DMS79 (cell line): Measurements from ENCODE around the gene CBX1.
"Not testable (repeated sequence)": the region's sequence is repeated elsewhere in the genome, so short reads cannot be mapped to it uniquely, and the experiment has no call there.

ENCODE experiments used
- DNase-seq: peaks from one replicate; lab custom pipeline; 2025; lab: John Stamatoyannopoulos, UW

Gene CBX1

DNA sequence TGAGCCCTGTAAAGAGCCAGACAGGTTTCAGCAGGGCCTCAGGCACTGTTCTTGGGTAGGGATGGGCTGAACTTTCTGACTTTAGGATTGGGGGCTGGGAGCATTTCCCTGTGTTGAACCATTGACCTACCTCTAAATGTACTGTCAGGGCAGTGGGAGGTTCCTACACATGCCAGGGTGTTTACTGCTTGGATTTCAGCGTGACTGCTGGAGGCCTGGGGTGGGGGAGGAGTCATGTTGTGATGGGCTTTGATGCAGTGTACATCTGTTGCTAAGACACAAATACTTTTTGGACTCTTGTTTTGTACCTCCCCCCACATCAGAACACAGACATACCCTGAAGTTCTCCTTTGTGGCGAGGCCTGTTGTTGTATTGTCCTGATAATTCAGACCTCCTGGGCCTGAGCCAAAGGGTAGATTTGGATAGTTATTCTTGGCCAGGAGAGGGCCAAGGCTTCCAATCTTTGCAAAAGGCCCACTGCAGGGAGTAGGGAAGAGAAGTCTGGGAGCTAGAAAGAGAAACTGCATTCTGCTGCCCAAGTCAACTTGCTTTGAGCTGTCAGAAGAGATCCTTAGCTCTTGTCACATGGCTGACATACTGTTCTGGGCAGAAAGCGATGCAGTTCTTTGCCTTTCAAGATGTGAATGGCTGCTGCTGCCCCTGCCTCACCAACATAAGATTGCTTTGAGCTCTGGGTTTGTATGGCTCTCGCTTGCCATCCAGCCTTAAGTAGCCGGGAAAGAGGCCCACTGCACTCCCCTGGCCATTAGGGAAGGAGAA lies 49.4 kb downstream of the CBX1 start:
- DNase-seq: no peak

DNA sequence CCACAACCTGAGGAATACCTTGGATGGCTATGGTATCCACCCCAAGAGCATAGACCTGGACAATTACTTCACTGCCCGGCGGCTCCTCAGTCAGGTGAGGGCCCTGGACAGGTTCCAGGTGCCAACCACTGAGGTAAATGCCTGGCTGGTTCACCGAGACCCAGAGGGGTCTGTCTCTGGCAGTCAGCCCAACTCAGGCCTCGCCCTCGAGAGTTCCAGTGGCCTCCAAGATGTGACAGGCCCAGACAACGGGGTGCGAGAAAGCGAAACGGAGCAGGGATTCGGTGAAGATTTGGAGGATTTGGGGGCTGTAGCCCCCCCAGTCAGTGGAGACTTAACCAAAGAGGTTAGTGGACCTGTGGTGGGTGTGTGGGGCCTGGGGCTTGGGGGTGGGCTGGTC lies 50.0 kb downstream of the CBX1 start:
- DNase-seq: no peak

DNA sequence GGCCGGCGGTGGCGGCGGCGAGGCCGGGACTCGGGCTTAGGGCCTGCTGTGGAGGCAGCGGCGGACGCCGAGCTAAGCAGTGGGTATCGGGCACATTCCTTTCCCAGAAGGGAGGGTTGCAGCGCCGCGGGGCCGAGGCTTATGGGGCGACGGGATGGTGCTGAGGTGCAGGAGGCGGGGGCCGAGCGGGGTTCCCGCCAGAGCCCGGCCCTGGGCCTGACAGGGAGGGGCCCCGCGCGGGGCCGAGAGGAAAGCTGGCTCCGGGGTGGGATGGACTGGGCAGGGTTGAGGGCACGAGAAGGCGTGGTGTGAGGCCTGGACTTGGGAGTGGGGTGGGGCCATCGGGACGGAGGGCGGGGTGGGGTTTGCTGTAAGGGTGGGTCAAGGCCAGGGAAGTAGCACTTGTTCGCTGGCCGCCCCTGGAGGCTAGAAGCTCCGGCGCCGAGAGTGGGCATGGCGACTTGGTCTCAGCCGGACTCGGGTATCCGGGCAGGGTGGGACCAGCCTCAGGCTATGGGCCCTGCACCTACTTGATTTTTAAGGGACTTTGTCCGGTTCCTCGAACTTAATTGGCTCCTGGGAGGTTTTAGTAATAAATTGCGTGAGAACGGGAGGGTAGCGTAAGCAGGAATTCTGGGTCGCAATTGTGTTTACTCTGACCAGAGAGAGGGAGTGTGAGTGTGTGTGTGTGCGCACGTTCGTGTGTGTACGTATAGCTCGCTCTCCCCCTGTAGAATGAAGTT lies 52.7 kb downstream of the CBX1 start:
- DNase-seq: peak; percentile 60

DNA sequence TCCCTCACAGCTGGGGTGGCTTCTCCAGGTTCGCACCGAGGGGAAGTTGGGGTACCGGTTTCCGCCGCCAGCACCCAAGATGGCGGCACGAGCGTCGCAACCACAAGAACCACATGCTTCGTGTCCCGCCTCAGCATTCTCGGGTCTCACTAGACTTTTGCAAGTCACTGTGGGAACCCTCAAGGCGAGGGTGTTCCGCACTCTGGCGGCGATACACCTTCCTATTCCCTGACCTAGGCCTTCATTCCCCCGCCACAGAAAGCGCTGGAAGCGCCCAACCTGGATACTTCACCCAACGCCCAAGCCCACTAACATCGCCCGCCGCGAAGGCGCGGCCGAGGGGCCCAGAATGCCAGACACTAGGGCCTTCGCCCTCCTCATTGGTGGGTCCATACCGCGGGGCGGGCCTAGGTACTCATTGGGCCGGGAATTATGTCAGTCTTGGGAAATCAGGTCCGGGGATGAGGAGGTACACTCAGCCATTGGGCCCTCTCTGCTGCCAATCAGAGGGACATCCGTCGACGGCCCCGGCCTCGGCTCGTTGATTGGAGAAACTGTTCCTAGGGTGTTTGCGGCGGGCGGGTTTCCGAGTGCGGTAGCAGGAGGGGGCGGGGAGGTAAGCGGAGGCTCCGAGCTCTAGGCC lies 53.4 kb downstream of the CBX1 start, which contains the start of gene NFE2L1:
NFE2L1 (plus strand) TSS at position 619 of the 643 bp plus-strand sequence. CDS start 2,760 bp downstream, outside the sequence.
- peak; percentile 99 for DNase-seq

DNA sequence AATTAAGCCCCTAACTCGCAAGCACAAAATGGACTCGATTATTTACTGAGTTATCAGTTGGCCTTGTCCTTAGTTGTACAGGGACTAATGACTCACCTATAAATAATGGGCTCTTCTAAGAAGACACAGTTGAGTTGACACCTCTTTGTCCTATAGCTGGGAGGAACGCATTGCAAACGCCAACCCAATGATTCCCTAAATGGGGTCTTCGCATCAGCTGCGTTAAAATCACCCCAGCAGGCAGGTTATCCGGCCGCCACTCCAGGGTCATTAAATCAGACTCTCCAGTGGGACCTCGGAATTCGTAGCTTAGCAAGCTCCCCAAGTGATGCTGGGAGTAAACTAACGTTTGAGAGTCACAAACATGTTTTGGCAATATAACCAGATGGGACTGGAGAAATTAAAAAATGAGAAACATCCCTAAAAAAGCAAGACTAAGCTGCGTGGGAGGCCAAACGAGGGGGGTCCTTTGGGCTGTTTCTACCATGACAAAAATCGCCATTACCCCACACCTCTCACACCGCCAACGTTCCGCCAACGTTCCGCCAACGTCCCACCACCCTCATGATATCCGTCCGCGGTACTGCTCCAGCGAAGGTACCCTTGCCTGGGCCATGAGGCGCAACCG lies 54.1 kb downstream of the CBX1 start:
- DNase-seq: no peak

DNA sequence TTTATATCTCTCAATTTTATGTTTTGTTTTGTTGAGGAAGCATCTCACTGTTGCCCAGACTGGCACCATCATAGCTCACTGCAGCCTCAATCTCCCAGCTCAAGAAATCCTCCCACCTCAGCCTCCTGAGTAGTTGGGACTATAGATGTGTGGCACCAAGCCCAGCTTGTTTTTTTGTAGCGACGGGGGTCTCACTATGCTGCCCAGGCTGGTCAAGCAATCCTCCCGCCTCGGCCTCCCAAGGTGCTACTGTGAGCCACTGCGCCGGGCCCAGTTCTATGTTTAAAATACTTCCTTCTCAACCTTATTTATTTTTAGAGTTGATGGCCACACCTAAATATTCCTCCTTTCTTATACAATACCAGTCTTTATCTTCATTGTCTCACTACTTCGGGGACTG lies 55.0 kb downstream of the CBX1 start:
- no peak for DNase-seq

DNA sequence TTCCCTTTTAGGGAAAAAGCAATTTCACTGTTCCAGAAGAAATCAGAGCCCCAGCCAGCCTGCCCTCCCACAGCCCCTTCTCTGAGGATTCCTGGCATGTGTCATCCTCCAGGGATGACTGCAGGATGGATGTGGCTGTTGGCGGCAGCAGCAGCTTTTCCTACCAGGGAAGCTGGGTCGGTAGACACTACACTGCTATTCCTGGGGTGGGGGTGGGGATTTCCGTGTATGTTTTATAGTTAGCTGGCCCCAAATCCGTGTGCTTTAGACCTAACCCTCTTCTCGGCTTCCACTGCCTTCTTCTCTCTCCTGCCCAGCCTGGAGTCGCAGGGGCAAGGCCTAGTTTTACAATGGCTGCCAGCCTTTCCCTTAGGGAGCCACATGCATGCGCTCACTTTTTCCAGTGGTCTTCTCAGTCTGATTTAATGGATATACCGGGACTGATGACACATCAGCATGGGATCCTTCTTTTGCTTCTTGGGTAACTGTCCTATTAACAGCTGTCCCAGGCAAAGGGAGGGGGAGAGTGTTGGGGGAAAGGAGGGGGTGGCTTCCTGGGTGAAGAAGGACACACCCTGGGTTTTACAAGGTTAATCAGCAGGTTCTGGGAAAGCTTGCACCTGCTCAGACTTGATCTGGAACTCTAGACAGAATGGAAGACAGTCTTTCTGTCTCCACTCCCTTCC lies 55.8 kb downstream of the CBX1 start:
- no peak for DNase-seq

DNA sequence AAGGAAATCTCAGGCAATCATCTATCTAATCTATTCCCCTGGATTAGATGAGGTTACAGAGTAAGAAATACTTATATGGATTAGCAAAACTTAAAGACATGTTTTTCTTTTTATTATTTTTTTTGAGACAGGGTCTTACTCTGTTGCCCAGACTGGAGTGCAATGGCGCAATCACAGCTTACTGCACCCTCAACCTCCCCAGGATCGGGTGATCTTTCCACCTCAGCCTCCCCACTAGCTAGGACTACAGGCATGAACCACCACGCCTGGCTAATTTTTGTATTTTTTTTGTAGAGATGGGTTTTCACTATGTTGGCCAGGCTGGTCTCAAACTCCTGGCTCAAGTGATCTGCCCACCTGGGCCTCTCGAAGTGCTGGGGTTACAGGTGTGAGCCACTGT lies 56.4 kb downstream of the CBX1 start:
- DNase-seq: no peak

DNA sequence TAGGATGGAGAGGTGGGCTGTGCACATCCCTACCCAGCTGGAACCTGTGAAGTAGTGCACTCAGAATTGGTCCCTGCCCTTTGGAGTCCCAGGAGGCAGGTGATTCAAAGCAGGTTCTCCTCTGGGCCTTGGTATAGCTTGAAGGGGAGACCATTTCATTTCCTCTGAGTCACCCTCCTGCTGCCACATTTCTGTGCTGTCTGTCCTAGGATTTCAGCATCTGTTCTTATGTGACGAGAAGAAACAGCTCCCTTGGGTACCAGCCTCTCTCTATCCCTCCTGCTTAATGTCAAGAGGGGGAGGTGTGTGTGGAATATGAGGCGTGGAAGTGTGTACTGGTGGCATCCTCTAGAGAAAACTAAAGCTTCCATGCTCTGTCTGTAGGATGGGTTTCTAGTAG lies 58.1 kb downstream of the CBX1 start:
- no peak for DNase-seq

DNA sequence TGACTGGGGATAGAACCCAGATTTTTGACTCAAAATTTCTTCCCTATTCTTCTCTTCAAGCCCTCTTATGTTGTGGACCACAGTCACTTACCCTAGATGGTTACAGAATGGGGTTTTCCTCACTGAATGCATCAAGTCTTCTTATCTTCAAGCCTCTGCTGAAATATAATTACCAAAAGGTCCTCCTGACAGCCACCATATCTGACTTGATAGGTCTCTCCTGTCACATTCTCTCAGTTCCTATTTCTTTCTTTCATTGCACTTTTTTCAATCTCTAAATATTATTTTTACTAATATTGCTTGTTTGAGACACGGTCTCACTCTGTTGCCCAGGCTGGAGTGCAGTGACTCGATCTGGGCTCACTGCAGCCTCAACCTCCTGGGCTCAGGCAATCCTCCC lies 62.6 kb downstream of the CBX1 start:
- DNase-seq: no peak

DNA sequence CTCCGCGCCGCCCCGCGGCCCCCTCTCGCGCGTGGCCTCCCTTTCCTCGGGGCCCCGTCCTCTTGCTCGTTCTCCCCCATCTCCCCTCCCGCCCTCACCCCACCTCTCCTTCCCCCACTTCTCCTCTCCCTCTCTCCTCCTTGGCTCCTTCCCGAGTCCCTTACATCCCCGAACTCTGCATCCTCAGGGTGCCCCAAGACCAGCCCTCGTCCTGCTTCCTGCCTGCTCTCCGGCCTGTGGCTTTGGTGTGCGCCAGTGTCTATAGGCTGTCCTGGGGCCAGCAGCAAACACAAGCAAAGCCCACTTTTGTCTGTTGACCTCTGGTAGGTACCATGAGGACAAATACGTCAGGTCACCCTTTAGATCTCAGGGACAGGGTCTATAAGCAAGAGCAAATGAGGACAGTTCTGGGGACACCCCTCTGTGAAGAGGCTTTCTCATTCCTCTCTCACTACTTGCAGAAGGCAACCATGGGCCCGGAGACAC lies 63.4 kb downstream of the CBX1 start:
- no peak for DNase-seq

DNA sequence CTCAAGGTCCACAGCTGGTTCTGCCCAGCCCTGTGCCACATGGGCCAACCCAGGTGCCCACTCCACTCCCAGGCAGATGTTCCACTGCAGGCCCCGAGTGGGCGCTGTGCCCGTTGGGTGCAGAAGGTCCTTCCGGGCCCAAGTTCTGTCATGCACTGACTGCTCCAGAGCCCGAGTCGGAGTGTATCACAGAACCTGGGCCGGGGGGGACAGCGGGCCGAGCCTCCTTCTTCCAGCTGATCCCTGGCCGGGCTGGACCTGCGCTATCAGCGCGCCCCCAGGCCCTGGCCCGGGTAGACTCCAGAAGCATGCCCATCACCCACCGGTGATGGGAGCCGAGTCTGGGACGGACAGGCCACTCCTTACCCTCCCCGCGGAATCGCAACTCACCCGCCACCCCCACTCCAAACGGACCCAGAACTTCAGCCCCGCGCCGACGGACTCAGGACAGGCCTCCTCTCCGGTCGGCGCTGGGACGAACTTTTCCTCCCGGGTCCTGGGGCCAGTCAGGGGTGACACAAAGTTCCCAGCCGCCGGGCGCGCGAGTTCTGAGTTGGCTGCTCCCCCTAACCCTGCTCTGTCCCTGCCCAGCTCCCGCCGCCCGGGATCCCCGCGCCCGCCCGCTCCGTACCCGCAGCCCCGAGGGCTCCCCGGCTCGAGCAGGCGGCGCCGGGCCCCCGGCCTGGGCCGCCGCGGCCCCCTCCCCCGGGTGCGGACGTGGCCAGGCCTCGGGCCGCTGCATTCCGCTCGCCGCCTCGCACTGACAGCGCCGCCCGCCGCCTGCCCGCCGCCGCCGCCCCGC lies 64.0 kb downstream of the CBX1 start, which contains the start of gene COPZ2:
COPZ2 (minus strand) TSS at position 762 of the 802 bp plus-strand sequence; CDS start at position 742, 20 bp downstream.
- no peak for DNase-seq

DNA sequence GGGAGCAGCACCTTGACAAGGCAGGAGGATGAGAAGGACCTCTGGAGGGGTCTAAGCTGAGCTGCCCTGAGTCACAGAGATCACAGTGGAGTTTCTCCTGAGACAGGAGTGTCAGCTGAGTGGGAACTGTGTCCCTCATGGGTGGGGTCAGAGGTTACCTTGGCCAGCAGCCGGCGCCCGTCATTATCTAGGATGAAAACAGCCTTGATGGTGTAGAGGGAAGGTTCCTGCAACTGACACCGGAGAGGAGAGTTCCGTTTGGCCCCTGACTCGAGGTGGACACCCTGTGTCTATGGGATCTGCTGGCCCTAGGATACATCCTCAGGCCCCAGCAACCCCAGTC lies 64.6 kb downstream of the CBX1 start:
- no peak for DNase-seq

DNA sequence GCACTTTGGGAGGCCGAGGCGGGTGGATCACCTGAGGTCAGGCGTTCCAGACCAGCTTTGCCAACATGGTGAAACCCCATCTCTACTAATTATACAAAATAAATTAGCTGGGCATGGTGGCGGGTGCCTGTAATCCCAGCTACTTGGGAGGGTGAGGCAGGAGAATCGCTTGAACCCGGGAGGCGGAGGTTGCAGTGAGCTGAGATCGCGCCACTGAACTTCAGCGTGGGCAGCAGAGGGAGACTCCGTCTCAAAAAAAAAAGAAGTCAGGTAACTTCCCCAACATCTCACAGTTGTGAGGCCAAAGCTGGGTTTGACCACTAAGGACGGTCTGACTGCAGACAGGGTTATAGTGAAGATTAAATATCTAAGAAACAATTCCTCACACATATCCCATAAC lies 66.5 kb downstream of the CBX1 start:
- DNase-seq: not testable (repeated sequence)

DNA sequence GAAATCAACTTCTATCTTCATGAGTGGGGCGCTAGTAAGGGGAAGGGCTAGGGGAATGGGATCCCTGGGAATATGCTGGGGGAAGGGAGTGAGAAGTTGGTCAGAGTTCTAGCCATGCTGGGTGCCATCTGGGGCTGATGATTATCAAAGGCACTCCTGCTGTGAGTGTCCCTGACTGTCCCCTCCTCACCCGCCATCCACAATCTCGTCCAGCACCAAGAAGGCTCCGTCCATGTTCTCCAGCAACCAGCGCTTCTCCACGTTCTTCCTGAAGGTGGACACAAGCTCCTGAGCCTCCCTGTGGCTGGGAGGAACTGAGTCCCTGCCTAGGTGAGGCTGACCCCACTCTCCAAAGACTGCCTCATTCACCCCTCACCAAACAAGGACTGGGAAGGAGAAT lies 69.3 kb downstream of the CBX1 start:
- no peak for DNase-seq

DNA sequence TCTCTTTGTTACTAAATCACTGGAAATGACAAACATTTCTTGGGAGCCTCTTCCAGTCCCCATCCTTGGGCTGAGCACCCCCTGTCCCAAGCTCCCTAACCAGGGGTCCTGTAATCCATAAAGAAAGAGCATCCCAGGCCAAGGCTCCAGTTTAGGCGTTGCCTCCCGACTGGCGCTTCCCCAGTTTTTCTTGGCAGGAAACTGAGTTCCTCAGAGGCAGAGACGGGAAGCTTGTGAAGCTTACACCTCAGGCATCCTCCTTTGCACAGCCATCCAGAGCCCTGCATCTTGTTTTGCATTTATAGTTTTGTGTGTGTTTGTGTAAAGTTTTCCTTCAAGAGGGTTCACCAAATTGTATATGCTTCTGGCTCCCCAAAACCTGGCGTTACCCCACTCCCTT lies 70.7 kb downstream of the CBX1 start:
- no peak for DNase-seq

DNA sequence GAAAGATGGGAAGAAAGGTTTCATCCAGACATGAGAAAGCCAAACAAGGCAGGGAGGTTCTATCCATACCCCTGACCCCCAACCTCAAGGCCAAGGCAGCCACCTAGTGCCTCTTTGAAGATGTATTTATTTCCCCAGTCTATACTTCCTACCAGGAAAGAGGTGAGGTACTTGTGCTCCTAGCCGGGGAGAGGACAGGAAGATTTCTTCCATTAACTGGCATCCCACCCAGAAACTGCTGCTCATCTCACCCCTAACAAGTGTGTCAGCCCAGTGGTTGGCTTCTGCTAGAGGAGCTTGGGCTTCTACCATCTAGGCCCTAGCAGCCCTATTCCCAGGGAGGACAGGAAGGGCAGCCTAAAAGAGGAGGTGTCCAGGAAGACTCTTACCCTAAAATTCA lies 72.5 kb downstream of the CBX1 start:
- DNase-seq: no peak

DNA sequence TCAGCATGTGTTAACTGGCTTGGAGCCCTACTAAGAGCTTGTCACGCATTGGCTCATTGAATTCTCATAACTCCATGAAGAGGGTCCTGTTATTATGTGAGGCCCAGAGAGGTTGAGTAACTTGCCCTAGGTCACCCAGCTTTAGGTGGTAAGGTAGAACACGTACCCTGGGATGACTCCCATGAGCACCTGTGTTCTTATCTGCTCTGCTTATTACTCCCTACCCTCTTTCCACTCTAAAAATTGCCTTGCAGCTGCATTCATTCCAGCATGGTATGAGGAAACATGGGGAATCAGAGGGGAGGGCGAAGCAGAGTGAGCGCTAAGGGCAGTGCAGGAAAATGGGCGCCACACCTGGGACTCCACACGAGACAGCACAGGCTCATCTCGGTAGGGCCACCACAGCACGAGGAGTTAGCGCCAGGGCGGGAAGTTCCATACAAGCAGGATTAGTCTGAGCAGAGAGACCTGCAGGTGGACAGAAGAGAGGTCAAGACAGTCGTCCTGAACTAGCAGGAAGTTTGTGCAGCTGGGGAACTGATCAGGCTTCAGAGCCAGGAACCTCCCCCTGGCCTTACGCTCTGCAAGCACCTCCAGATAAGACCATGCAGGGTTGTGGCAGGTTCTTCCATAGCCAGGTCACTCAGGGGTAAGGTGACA lies 73.8 kb downstream of the CBX1 start:
- no peak for DNase-seq

DNA sequence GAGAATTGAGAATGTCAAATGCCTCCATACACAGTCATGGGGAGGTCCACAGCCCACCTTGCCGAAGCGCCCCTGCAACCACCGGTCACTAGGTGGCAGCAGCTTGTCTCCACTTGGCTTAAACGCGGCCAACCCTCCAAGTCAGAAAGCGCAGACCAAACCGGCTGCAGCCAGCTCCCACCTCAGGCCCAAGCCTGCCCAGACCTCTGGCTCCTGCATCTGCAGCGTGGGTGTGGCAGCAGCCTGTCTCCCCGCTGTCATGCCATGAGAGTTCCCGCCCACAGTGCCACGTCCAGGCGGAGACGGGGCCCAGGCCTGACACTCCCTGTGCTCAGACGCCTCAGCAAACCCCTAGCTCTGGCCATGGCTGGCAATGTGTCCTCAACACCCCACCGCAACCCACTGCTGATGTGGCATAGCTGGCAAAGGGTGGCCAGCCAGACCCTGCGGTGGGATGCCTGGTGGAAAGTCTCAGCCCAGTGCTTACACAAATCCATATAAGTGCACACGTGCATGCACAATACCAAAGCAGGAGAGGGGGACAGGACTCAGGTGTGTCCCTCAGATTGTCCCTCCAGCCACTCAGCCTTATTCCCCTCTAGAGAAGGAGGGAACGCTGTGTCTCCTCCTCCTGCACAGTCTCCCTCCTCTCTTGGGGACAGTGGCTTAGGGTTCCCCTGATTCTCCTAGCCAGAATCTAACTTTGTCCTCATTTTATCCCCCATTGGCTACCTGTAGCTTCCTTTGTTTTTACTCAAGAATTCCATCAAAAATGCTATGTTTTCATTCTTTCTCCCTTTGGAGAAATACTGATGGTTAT lies 74.6 kb downstream of the CBX1 start:
- DNase-seq: peak; percentile 88
